ENCODE measurements around the gene SUCLG2. TPM values are rescaled to one million over a fixed set of nuclear protein-coding genes. Genes with fewer than 3 reads are reported as not detected.

SUCLG2 gene
- total and polyA plus RNA-seq, 9 of the 15 experiments (the other 6 are each of a cell fraction or from before 2014, with no cell fraction given), result 10.1 to 41.4 (median 29.0) TPM

DNA sequence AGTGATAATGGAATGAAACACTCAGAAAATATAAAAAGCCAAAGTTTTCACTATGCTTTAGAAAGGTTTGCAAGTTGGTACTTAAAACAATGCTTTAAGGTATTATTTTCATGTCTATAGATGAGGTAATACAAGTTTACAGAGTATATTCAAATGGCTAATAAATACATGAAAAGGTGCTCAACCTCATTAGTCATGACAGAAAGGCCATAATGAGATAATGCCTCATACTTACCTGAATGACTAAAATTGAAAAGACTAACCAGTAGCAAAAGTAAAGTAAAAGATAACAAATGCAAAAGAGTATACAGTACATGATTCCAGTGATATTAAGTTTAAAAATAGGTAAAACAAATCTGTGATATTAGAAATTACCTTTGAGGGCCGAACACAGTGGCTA lies 163.8 kb downstream of the SUCLG2 start (continued):
- TF ChIP-seq HMGN3 (IDR thresholded peaks at IDR 0.05; ENCODE audit: borderline replicate concordance, extremely low read depth, insufficient read length, low read depth, low read length), result no peak
- TF ChIP-seq ZC3H4 (CRISPR knock-in tag; IDR thresholded peaks at IDR 0.05; ENCODE audit: borderline replicate concordance), result no peak
- no peak for TF ChIP-seq GTF2F1 (IDR thresholded peaks at IDR 0.05; ENCODE audit: low read depth, low read length)

DNA sequence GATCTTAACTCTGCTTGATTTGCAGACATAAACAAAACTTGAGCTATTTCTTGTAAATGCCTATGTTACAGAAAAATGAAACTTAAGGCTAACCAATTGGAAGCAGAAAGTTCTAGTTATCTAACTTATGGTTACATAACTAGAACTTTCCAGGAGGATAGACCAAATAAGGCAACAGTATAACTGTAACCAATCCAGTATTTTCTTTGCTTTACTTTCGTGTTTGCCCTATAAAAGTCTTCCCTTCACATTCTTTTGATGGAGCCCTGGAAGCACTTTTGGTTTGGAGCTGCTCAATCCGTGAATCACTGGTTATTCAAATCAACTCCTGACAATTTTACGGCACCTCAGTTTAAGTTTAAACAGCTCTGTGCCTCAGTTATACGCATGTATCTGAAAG lies 164.6 kb downstream of the SUCLG2 start:
- CTCF ChIA-PET (ENCODE audit: low intra/inter-chr PET ratio), result no interaction called here
- Histone ChIP-seq H3K4me1 (replicated peaks in 1 of 2; ENCODE audit: control insufficient read depth in 2 of 2, insufficient read depth in 2 of 2, low read length in 2 of 2) (no peaks in the 10 kb centered on the region), H3K27ac (ENCODE audit: extremely low read depth, low read depth, low read length) (no peak overlapping the region), H2AFZ (ENCODE audit: low read depth, low read length) (no peak overlapping the region), H3K9me3 (replicated peaks; ENCODE audit: control insufficient read depth, insufficient read depth, low read depth, low read length) (no peaks in the 10 kb centered on the region), H3K36me3 (ENCODE audit: control insufficient read depth, insufficient read depth, low read length) (peaks cover 4% of the 10 kb centered on the region; the same call in 1 of the 3 replicates), H3K9me1 (ENCODE audit: control insufficient read depth, insufficient read depth, low read length) (no peaks in the 10 kb centered on the region), H3K79me2 (ENCODE audit: control insufficient read depth, insufficient read depth, low read length) (no peaks in the 10 kb centered on the region), H4K20me1 (replicated peaks; ENCODE audit: control insufficient read depth, insufficient read depth, low read length) (no peaks in the 10 kb centered on the region), H3K27me3 (ENCODE audit: control insufficient read depth in 2 of 2, insufficient read depth in 2 of 2, low read length in 2 of 2) (no peaks in the 10 kb centered on the region), H3K9ac (ENCODE audit: insufficient read depth in 1 of 2, low read depth in 2 of 2, low read length in 2 of 2) (no peak overlapping the region), H3K4me3 (no peak overlapping the region), H3K4me2 (ENCODE audit: insufficient read depth, low read length) (no peak overlapping the region)
- POLR2A ChIA-PET, result interaction anchor here (1.3 kb wide), 1 partner anchor 12 kb away, joined by 3 read pairs; no protein-coding TSS in a partner anchor
- FAIRE-seq (no peak), DNase-seq (ENCODE audit: extremely low read depth in 1 of 4, low spot score in 3 of 4) (no peak), ATAC-seq (no peak)
- no TSS peak for BruUV-seq (replicated peaks)
- in situ Hi-C loops (cut with MboI) (no loop called here), intact Hi-C loops (cut with micrococcal nuclease) (no loop called here)
- WGBS (ENCODE audit: insufficient coverage, low coverage, missing lambda C conversion rate), result 83% methylated on average over 4 of the region's 4 CpGs
- no peak for TF ChIP-seq ARNT (IDR thresholded peaks at IDR 0.05)
- TF ChIP-seq ZNF561 (CRISPR knock-in tag; conservative IDR thresholded peaks at IDR 0.05), result no peak
- no peak for TF ChIP-seq NCOA6 (IDR thresholded peaks at IDR 0.05)
- TF ChIP-seq RAD21 (CRISPR knock-in tag; conservative IDR thresholded peaks at IDR 0.05 in 1 of 2, IDR thresholded peaks at IDR 0.05 in 1 of 2), result no peak
- TF ChIP-seq, protein P1, sequence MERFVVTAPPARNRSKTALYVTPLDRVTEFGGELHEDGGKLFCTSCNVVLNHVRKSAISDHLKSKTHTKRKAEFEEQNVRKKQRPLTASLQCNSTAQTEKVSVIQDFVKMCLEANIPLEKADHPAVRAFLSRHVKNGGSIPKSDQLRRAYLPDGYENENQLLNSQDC (CRISPR knock-in tag; IDR thresholded peaks at IDR 0.05), result no peak
- TF ChIP-seq, protein P2, sequence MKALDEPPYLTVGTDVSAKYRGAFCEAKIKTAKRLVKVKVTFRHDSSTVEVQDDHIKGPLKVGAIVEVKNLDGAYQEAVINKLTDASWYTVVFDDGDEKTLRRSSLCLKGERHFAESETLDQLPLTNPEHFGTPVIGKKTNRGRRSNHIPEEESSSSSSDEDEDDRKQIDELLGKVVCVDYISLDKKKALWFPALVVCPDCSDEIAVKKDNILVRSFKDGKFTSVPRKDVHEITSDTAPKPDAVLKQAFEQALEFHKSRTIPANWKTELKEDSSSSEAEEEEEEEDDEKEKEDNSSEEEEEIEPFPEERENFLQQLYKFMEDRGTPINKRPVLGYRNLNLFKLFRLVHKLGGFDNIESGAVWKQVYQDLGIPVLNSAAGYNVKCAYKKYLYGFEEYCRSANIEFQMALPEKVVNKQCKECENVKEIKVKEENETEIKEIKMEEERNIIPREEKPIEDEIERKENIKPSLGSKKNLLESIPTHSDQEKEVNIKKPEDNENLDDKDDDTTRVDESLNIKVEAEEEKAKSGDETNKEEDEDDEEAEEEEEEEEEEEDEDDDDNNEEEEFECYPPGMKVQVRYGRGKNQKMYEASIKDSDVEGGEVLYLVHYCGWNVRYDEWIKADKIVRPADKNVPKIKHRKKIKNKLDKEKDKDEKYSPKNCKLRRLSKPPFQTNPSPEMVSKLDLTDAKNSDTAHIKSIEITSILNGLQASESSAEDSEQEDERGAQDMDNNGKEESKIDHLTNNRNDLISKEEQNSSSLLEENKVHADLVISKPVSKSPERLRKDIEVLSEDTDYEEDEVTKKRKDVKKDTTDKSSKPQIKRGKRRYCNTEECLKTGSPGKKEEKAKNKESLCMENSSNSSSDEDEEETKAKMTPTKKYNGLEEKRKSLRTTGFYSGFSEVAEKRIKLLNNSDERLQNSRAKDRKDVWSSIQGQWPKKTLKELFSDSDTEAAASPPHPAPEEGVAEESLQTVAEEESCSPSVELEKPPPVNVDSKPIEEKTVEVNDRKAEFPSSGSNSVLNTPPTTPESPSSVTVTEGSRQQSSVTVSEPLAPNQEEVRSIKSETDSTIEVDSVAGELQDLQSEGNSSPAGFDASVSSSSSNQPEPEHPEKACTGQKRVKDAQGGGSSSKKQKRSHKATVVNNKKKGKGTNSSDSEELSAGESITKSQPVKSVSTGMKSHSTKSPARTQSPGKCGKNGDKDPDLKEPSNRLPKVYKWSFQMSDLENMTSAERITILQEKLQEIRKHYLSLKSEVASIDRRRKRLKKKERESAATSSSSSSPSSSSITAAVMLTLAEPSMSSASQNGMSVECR (CRISPR knock-in tag; IDR thresholded peaks at IDR 0.05), result no peak
- no peak for TF ChIP-seq RBM17 (IDR thresholded peaks at IDR 0.05; ENCODE audit: borderline replicate concordance, low read depth, low read length)
- TF ChIP-seq, protein P3, sequence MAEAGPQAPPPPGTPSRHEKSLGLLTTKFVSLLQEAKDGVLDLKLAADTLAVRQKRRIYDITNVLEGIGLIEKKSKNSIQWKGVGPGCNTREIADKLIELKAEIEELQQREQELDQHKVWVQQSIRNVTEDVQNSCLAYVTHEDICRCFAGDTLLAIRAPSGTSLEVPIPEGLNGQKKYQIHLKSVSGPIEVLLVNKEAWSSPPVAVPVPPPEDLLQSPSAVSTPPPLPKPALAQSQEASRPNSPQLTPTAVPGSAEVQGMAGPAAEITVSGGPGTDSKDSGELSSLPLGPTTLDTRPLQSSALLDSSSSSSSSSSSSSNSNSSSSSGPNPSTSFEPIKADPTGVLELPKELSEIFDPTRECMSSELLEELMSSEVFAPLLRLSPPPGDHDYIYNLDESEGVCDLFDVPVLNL (CRISPR knock-in tag; IDR thresholded peaks at IDR 0.05; ENCODE audit: low read depth), result no peak
- no peak for TF ChIP-seq GATAD2A (IDR thresholded peaks at IDR 0.05)
- no peak for TF ChIP-seq FOXA3 (CRISPR knock-in tag; conservative IDR thresholded peaks at IDR 0.05 in 1 of 2, IDR thresholded peaks at IDR 0.05 in 1 of 2)
- no peak for TF ChIP-seq ZKSCAN8 (CRISPR knock-in tag; IDR thresholded peaks at IDR 0.05)

Data from K562 (cell line).